ENCODE results near the gene ADCY9. TPM values are rescaled to one million over a fixed set of nuclear protein-coding genes. Genes with fewer than 3 reads are reported as not detected.

ADCY9 gene
- total and polyA plus RNA-seq, 2 donors from 2014 or later = 6.8 to 23.7 TPM

GRCh38 chr16:4136229-4136813 is 20.1 kb upstream of the ADCY9 start:
- no peaks in the 10 kb centered on the region for H3K9me3 ChIP-seq (ENCODE audit: control insufficient read depth in 2 of 3, insufficient read depth in 1 of 3, low read length in 3 of 3)
- H3K9ac ChIP-seq (ENCODE audit: low read length in 3 of 3) = no peak overlapping the region
- no peaks in the 10 kb centered on the region for H3K36me3 ChIP-seq (ENCODE audit: control insufficient read depth in 2 of 3, insufficient read depth in 3 of 3, low read length in 3 of 3)
- H3K4me3 ChIP-seq (ENCODE audit: low read length in 3 of 3) = peak overlapping the region in 2 of 3 donors; percentile 33 to 43
- intact Hi-C loops (cut with DNase I) = no loop called here
- H3K27ac ChIP-seq (ENCODE audit: low read depth in 2 of 2, low read length in 2 of 2) = peak overlapping the region in 1 of 2 donors; percentile 67
- H3K27me3 ChIP-seq (ENCODE audit: control insufficient read depth, insufficient read depth, low read length) = no peaks in the 10 kb centered on the region
- H3K4me1 ChIP-seq (ENCODE audit: control insufficient read depth in 2 of 3, insufficient read depth in 2 of 3, low read depth in 1 of 3, low read length in 3 of 3) = no peaks in the 10 kb centered on the region
- no peak for TF ChIP-seq CTCF (IDR thresholded peaks at IDR 0.05; ENCODE audit: borderline replicate concordance, extremely low read depth, insufficient read depth)
- DNase-seq (peak; percentile 51 to 92 (median 60)), FAIRE-seq (no peak)

GRCh38 chr16:4135537-4135936 is 19.3 kb upstream of the ADCY9 start:
- TF ChIP-seq CTCF (IDR thresholded peaks at IDR 0.05; ENCODE audit: borderline replicate concordance, extremely low read depth, insufficient read depth) = no peak
- Histone ChIP-seq H3K27me3 (ENCODE audit: control insufficient read depth, insufficient read depth, low read length) (no peaks in the 10 kb centered on the region), H3K4me1 (ENCODE audit: control insufficient read depth in 2 of 3, insufficient read depth in 2 of 3, low read depth in 1 of 3, low read length in 3 of 3) (no peaks in the 10 kb centered on the region), H3K36me3 (ENCODE audit: control insufficient read depth in 2 of 3, insufficient read depth in 3 of 3, low read length in 3 of 3) (no peaks in the 10 kb centered on the region), H3K27ac (ENCODE audit: low read depth in 2 of 2, low read length in 2 of 2) (no peak overlapping the region), H3K4me3 (ENCODE audit: low read length in 3 of 3) (peak overlapping the region in 1 of 3 donors; percentile 43), H3K9ac (ENCODE audit: low read length in 3 of 3) (no peak overlapping the region), H3K9me3 (ENCODE audit: control insufficient read depth in 2 of 3, insufficient read depth in 1 of 3, low read length in 3 of 3) (no peaks in the 10 kb centered on the region)
- FAIRE-seq (no peak), DNase-seq (no peak)
- intact Hi-C loops (cut with DNase I) = no loop called here

GRCh38 chr16:4133897-4134372 is 17.7 kb upstream of the ADCY9 start:
- FAIRE-seq (no peak), DNase-seq (no peak)
- H3K9ac ChIP-seq (ENCODE audit: low read length in 3 of 3) = no peak overlapping the region
- no peaks in the 10 kb centered on the region for H3K36me3 ChIP-seq (ENCODE audit: control insufficient read depth in 2 of 3, insufficient read depth in 3 of 3, low read length in 3 of 3)
- H3K4me3 ChIP-seq (ENCODE audit: low read length in 3 of 3) = no peak overlapping the region
- no peaks in the 10 kb centered on the region for H3K4me1 ChIP-seq (ENCODE audit: control insufficient read depth in 2 of 3, insufficient read depth in 2 of 3, low read depth in 1 of 3, low read length in 3 of 3)
- no peak for TF ChIP-seq CTCF (IDR thresholded peaks at IDR 0.05; ENCODE audit: borderline replicate concordance, extremely low read depth, insufficient read depth)
- no peaks in the 10 kb centered on the region for H3K27me3 ChIP-seq (ENCODE audit: control insufficient read depth, insufficient read depth, low read length)
- intact Hi-C loops (cut with DNase I) = no loop called here
- no peaks in the 10 kb centered on the region for H3K9me3 ChIP-seq (ENCODE audit: control insufficient read depth in 2 of 3, insufficient read depth in 1 of 3, low read length in 3 of 3)
- no peak overlapping the region for H3K27ac ChIP-seq (ENCODE audit: low read depth in 2 of 2, low read length in 2 of 2)

- TF ChIP-seq CTCF (IDR thresholded peaks at IDR 0.05; ENCODE audit: borderline replicate concordance, extremely low read depth, insufficient read depth) = no peak
- FAIRE-seq = no peak
- intact Hi-C loops (cut with DNase I) = no loop called here
Measured at GRCh38 chr16:4131621-4132020, 15.4 kb upstream of the ADCY9 start.

More at GRCh38 chr16:4131621-4132020, 15.4 kb upstream of the ADCY9 start:
- Histone ChIP-seq H3K4me1 (ENCODE audit: control insufficient read depth in 2 of 3, insufficient read depth in 2 of 3, low read depth in 1 of 3, low read length in 3 of 3) (no peaks in the 10 kb centered on the region), H3K36me3 (ENCODE audit: control insufficient read depth in 2 of 3, insufficient read depth in 3 of 3, low read length in 3 of 3) (no peaks in the 10 kb centered on the region), H3K9me3 (ENCODE audit: control insufficient read depth in 2 of 3, insufficient read depth in 1 of 3, low read length in 3 of 3) (no peaks in the 10 kb centered on the region), H3K27ac (ENCODE audit: low read depth in 2 of 2, low read length in 2 of 2) (no peak overlapping the region), H3K9ac (ENCODE audit: low read length in 3 of 3) (no peak overlapping the region), H3K27me3 (ENCODE audit: control insufficient read depth, insufficient read depth, low read length) (no peaks in the 10 kb centered on the region), H3K4me3 (ENCODE audit: low read length in 3 of 3) (no peak overlapping the region)
- DNase-seq = no peak

All from kidney (tissue), 14 donors.